OCI-LY7 (cell line): ENCODE measurements around the gene HS2ST1. TPM values are rescaled to one million over a fixed set of nuclear protein-coding genes. Genes with fewer than 3 reads are reported as not detected.

Source experiments
- BruUV-seq: library from RNA; stranded (reverse); fragments of 400-500 nt; replicated peaks from 2 replicates; lab custom pipeline; 2021; lab: Mats Ljungman, UMichigan
- CTCF ChIA-PET: fragments of 300-600 bp; sonication (Branson Sonifier 250); formaldehyde crosslinking; loops from one replicate; lab custom pipeline; 2022; ENCODE audit warnings: antibody characterized with exemption; ENCODE audit not compliant: unreplicated experiment; lab: Charles Lee
- POLR2A ChIA-PET: fragments of 300-600 bp; sonication (Branson Sonifier 250); formaldehyde crosslinking; loops from one replicate; lab custom pipeline; 2022; ENCODE audit warnings: antibody characterized with exemption; lab: Charles Lee
- DNase-seq: peaks from one replicate; pipeline ENCODE4 v3.0.0-alpha.2; 2015; ENCODE audit warnings: low spot score
- H2AFZ ChIP-seq: fragments of 200-600 bp; sonication (generic), shearing (Covaris generic); 2 replicates; pipeline ENCODE4 v1.6.1; 2014; ENCODE audit warnings: mild to moderate bottlenecking, antibody characterized with exemption, low read length, moderate library complexity
- H3K27ac ChIP-seq: fragments of 200-600 bp; sonication (generic); 2 replicates; pipeline ENCODE4 v1.5.1; 2014; ENCODE audit warnings: mixed run types, low read depth, mild to moderate bottlenecking, moderate library complexity, low read length, inconsistent platforms; ENCODE audit not compliant: poor library complexity, severe bottlenecking
- H3K36me3 ChIP-seq: fragments of 200-600 bp; sonication (generic); 2 replicates; pipeline ENCODE4 v1.6.1; 2014; ENCODE audit warnings: mild to moderate bottlenecking, antibody characterized with exemption, low read length, moderate library complexity, mixed read lengths; ENCODE audit not compliant: insufficient read depth
- H3K4me1 ChIP-seq: fragments of 200-600 bp; sonication (generic); 2 replicates; pipeline ENCODE4 v1.5.1; 2014; ENCODE audit warnings: mild to moderate bottlenecking, low read length; ENCODE audit not compliant: insufficient read depth, poor library complexity, severe bottlenecking
- H3K4me2 ChIP-seq: fragments of 200-600 bp; sonication (generic); 2 replicates; pipeline ENCODE4 v1.6.1; 2014; ENCODE audit warnings: mild to moderate bottlenecking, low read length
- H3K4me3 ChIP-seq: fragments of 200-600 bp; sonication (generic); 2 replicates; pipeline ENCODE4 v1.5.1; 2014; ENCODE audit warnings: mild to moderate bottlenecking, low read depth, low read length; ENCODE audit not compliant: poor library complexity, severe bottlenecking
- H3K79me2 ChIP-seq: fragments of 200-600 bp; sonication (generic); 2 replicates; pipeline ENCODE4 v1.6.1; 2016; ENCODE audit warnings: low read depth, mild to moderate bottlenecking, low read length, moderate library complexity, mixed read lengths; ENCODE audit not compliant: insufficient read depth
- H3K9me2 ChIP-seq: fragments of 200-600 bp; sonication (generic); 2 replicates; pipeline ENCODE4 v1.6.1; 2016; ENCODE audit warnings: mild to moderate bottlenecking, low read length, mixed read lengths; ENCODE audit not compliant: insufficient read depth
- H3K9me3 ChIP-seq: fragments of 200-600 bp; sonication (generic); 2 replicates; pipeline ENCODE4 v1.6.1; 2014; ENCODE audit warnings: mild to moderate bottlenecking, mixed run types, low read length, mixed read lengths
- H4K20me1 ChIP-seq: fragments of 200-600 bp; sonication (generic); 2 replicates; pipeline ENCODE4 v1.6.1; 2014; ENCODE audit warnings: mild to moderate bottlenecking, antibody characterized with exemption, low read length, moderate library complexity, mixed read lengths; ENCODE audit not compliant: insufficient read depth
- CTCF ChIP-seq: fragments of 200-600 bp; sonication (generic); conservative IDR thresholded peaks from 2 replicates; pipeline ENCODE4 v1.5.1; 2014; ENCODE audit warnings: mild to moderate bottlenecking, antibody characterized with exemption, low read length, moderate library complexity, mixed read lengths
- EZH2phosphoT487 ChIP-seq: fragments of 200-600 bp; sonication (generic); IDR thresholded peaks from 2 replicates; pipeline ENCODE4 v1.6.1; 2018; ENCODE audit warnings: low read depth, borderline replicate concordance, mild to moderate bottlenecking, mixed run types, antibody characterized with exemption, low read length, moderate library complexity, mixed read lengths
- intact Hi-C: fragments of 100-400 bp; cut with micrococcal nuclease; formaldehyde crosslinking; loops from one replicate; pipeline ENCODE4 v1.10.0; 2022; ENCODE audit not compliant: unreplicated experiment
- total RNA-seq, 2 experiments: library from RNA; depleted of rRNA in 1 of 2; stranded (reverse); fragments of >200 nt in 1 of 2; shearing (Covaris generic) in 1 of 2; gene quantifications; 2 replicates each; pipeline ENCODE4 v1.2.3, GENCODE V29; 2014 to 2022

HS2ST1 gene
- total RNA-seq, 2 experiments from 2014 or later, result 20.9 to 63.7 TPM

DNA sequence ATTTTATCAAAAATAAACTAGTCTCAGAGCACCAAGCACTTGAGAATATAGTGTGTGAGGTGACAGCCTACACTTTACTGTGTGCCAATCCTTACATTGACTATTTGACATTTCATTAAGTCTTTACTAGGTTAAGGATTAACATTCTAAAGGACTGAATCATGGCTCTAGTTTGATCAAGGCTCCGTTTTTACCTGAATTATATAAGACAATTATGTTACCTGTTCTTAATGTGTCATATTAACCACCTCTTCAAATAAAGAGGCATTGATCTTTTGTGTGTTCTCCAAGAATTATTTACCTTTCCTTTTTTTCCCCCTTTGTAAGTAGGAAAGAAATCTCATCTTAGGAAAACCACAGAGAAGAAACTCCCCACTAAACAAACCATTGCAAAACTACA, 189.7 kb downstream of the HS2ST1 start:
- no peaks in the 10 kb centered on the region for H4K20me1 ChIP-seq
- no peak overlapping the region for H2AFZ ChIP-seq
- H3K27ac ChIP-seq, result no peak overlapping the region
- H3K9me3 ChIP-seq, result no peaks in the 10 kb centered on the region; the same call in 1 of the 2 replicates
- no peak overlapping the region for H3K4me3 ChIP-seq
- DNase-seq, result no peak
- no TSS peak for BruUV-seq
- H3K36me3 ChIP-seq, result peaks cover 89% of the 10 kb centered on the region
- intact Hi-C loops, result no loop called here
- H3K4me2 ChIP-seq, result no peak overlapping the region
- ChIA-PET CTCF (no interaction called here), POLR2A (interaction anchor here (0.9 kb wide), 1 partner anchor 192 kb away, joined by 3 read pairs; no protein-coding TSS in a partner anchor)
- no peak for TF ChIP-seq EZH2phosphoT487
- TF ChIP-seq CTCF, result no peak
- H3K9me2 ChIP-seq, result no peaks in the 10 kb centered on the region
- peaks cover 28% of the 10 kb centered on the region for H3K4me1 ChIP-seq
- H3K79me2 ChIP-seq, result no peaks in the 10 kb centered on the region; the same call in 1 of the 2 replicates

DNA sequence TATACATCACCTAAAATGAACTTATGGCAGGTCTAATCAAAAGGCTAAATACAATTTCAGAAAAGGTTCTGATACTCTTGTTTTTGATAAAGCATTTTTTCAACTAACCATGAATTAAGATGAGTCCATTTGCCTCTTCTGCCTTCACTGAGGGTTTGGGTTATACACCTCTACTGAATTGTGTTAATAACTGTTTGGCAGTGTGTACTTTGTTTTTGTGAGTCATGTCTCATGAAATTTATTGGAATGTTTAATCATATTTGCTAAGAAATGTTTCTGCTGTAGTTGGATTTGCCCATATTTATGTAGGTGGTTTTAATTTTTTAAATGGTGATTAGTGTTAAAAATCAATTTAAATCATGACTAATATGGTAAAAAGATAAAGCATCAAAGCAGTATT, 190.5 kb downstream of the HS2ST1 start:
- ChIA-PET POLR2A (interaction anchor here (1.5 kb wide), 2 partner anchors 9 to 39 kb away, joined by 5 to 7 read pairs; no protein-coding TSS in a partner anchor), CTCF (no interaction called here)
- H3K9me3 ChIP-seq, result no peaks in the 10 kb centered on the region; the same call in 1 of the 2 replicates
- H3K4me3 ChIP-seq, result no peak overlapping the region
- BruUV-seq, result TSS peak; percentile 7
- no peaks in the 10 kb centered on the region for H4K20me1 ChIP-seq
- no peaks in the 10 kb centered on the region; the same call in 1 of the 2 replicates for H3K79me2 ChIP-seq
- H3K4me2 ChIP-seq, result no peak overlapping the region
- no peak overlapping the region for H3K27ac ChIP-seq
- H3K4me1 ChIP-seq, result peaks cover 28% of the 10 kb centered on the region
- DNase-seq, result no peak
- TF ChIP-seq CTCF, result no peak
- no peak for TF ChIP-seq EZH2phosphoT487
- intact Hi-C loops, result no loop called here
- peaks cover 81% of the 10 kb centered on the region for H3K36me3 ChIP-seq
- no peaks in the 10 kb centered on the region for H3K9me2 ChIP-seq
- H2AFZ ChIP-seq, result no peak overlapping the region

DNA sequence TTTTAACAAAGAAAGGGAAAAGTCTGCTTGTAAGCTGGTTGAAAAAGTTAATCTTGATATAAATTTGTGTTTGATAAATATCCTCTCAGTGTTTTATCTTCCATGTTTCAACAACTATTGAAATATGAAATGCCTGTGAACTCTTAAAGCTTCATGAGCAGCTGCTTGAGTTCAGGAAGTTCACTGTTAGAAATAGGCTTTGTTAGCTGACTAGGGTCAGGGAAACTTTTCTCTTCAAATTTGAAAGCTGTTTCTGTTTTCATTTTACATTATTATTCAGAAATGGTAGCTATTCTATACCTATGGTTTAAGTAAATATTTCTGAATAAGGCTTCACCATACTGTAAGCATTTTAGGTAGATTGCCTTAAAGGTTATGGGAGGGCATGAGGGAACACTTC, 191.7 kb downstream of the HS2ST1 start:
- no peak for DNase-seq
- BruUV-seq, result no TSS peak
- Histone ChIP-seq H3K4me3 (no peak overlapping the region), H3K9me3 (no peaks in the 10 kb centered on the region), H3K79me2 (no peaks in the 10 kb centered on the region; the same call in 1 of the 2 replicates), H3K27ac (no peak overlapping the region), H3K4me2 (0 out of 2 replicates have a peak overlapping the region, but pooled peaks have one; percentile 11), H2AFZ (no peak overlapping the region), H3K36me3 (peaks cover 71% of the 10 kb centered on the region), H4K20me1 (no peaks in the 10 kb centered on the region), H3K9me2 (no peaks in the 10 kb centered on the region), H3K4me1 (peaks cover 28% of the 10 kb centered on the region)
- TF ChIP-seq EZH2phosphoT487, result no peak
- TF ChIP-seq CTCF, result no peak
- intact Hi-C loops, result no loop called here
- CTCF ChIA-PET, result no interaction called here
- POLR2A ChIA-PET, result interaction anchor here (0.7 to 1.5 kb wide), 7 partner anchors 9 to 355 kb away, joined by 3 to 7 read pairs (median 4); no protein-coding TSS in a partner anchor
